Activated CD4-positive, CD25-positive, alpha-beta regulatory T cell (primary cell): ENCODE data around the gene ABCG1.
A peak's percentile ranks its signal among the peaks of the same experiment; 100 is the strongest.

Source experiments
- DNase-seq, 4 experiments: peaks; one replicate each; lab custom pipeline; 2025; lab: John Stamatoyannopoulos, UW

Gene ABCG1

GRCh38 chr21:42214081-42214750, 4.7 kb upstream of the ABCG1 start:
- DNase-seq, result no peak

DNA sequence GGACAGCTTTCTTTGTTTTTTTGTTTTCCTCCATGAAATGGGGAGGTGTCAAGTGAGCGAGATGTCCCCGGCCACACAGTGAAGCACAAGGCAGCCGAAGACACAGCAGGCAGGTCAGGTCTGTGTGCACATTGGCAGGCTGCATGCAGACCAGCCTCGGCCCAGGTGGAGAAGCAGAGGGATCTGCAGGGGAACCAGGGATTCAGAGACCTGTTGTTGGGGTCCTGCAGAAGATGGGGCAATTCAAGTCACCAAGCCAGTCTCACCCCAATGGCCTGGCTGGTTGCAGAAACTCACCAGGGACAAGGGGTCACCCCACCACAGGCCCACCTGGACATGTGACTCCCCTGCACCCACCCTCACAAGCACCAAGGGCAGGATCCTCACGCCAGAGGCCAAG, 4.0 kb upstream of the ABCG1 start:
- no peak for DNase-seq

DNA sequence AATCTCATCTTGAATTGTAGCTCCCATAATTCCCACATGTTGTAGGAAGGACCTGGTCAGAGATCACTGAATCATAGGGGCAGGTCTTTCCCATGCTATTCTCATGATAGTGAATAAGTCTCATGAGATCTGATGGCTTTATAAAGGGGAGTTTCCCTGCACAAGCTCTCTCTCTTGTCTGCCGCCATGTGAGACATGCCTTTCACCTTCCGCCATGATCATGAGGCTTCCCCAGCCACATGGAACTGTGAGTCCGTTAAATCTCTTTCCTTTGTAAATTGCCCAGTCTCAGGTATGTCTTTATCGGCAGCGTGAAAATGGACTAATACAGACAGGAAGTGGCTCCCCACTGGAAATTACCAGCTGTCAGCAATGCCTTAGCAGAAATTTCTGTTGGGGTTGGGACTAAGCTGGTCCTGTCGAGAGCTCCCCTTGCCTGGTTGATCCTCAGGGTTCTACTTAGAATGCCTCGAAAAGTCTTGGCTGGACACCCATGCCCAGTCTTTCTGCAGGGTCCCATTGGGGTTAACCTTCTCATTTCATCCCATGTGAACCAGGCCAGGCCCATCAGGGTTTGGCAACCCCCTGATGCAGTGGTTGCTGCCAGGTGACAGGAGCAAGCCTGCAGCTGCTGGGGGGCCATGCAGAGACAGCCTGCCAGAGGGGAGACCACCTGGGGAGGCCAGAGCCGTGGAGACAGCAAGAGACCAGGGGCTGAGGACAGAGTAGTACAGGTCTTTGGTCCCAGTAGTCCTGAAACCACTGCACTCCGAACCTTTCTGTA, 2.8 kb upstream of the ABCG1 start:
- DNase-seq, result no peak

DNA sequence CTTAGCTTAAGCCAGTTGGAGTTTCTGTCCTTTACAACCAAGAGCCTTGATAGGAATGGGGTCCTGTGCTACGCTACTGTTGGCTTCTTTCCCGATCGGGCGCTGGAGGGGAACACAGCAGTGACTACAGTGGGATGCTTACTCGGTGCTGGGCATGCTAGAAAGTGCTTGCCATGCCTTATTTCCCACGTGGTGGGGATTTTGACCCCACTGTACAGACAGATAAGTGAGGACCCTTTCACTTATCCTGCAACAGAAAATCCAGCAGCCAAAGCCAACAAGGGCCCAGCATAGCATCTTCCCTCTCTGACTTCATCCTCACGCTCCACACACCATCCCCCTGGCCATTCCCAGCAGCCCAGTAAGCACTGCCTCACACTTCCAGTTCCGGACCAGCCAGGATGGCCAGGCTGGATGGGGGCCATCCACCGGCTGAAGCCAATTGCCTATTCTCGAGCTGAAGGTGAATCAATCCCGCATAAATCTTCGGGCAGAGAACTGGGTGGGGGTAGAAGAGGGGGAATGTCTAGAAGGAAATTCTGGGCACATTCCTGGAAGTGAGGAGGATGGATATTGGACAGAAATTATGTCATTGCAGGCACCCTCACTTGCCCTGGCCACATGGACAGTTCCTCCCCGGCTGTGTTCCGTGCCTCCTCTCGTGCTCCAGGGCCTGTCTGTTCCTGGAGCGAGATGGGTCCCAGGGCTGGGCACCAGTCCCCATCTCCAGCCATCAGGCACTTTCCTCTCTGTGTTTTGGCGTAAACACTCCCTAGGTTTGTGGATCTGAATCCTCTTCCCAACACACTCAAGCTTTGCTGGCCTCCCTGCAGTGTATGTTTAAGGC, 2.0 kb upstream of the ABCG1 start:
- no peak for DNase-seq

DNA sequence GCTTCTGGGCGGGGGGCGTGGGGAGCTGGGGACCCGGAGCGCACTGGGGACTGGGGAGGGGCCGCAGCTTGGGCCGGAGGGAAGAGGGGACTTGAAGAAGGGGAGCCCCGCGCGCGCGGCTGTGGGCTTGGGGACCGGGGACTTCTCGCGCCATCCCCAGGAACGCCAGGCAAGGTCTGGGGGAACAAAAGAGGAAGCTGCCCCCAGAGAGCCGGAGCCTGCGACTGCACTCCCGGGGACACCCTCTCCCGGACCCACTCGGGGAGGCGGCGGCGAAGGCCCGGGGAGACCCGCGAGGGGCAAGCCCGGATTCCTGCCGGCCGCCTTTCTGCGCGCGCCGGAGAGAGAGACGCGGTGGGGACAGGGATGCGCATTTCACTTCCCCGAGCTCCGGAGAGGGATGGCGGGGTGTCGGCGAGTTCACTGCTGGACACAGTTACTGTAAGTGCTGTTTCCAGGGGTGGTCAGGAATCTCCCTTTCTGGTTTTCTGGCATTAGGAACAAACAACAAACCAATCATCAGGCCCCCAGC, 732 bp downstream of the ABCG1 start:
- DNase-seq, result no peak

- DNase-seq, result peak in 2 of 4 experiments; percentile 46 to 59
Observed at GRCh38 chr21:42220138-42220701, 1.3 kb downstream of the ABCG1 start.

DNA sequence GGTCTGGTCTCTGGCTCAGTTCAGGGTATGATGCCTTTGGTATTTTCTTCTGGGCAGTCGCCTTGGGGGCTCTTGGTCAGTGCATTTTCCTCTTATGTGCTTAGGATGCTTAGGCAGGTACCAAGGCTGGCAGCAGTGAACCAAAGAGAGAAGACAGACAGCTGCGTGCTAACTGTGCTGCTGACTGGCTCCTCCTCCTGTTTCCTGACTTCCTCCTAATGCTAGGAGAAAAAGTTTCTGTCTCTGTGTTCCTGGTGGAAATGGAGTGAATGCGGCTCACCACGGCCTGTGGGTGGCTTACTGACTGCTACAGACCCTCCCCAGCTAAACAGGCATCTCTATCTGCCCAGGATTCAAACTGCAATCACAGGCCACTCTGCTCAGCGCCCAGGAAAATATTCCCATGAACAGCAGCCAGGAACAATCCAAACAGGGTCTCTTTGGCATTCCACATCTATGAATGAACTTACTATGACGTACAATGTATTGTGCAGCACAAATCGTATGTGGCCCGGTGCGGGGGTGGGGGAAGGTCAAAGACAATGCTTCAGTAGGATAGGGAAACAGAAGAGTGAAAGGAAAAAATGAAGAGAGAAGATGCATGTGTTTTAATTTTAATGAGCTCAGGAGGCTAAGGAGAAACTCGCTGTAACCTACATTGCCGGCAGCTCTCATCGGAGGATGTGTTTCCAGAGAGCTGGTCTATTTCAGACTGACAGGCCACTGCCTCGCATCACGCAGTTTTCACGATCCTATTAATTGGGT, 2.8 kb downstream of the ABCG1 start:
- no peak for DNase-seq

- DNase-seq, result no peak
Observed at GRCh38 chr21:42222386-42222785, 3.4 kb downstream of the ABCG1 start.

DNA sequence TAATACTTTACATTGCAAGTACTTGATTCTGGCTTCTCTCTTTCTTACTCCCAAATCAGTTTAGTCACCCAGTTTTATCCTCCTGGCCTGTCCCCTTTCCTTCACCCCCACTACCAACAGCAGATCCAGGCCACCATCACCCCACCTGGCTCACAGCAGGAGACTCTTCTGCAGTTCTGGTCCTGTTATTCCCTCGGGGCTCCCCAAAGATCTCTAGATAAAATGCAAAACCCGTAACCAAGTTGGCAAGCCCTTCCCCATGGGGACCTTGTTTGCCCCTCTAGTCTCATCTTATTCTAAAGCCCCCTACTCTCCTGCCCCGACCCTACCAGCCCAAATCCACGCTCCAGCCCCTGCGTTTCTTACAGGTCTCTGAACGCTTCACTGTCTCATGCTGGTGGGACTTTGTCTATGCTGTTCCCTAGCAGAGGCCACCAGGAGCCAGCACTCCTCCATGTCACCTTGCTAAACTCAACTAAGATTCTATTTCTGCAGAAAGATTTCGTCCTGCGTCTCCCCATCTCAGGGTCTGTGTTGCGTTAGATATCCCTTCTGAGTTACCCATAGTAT, 4.0 kb downstream of the ABCG1 start:
- DNase-seq, result no peak

DNA sequence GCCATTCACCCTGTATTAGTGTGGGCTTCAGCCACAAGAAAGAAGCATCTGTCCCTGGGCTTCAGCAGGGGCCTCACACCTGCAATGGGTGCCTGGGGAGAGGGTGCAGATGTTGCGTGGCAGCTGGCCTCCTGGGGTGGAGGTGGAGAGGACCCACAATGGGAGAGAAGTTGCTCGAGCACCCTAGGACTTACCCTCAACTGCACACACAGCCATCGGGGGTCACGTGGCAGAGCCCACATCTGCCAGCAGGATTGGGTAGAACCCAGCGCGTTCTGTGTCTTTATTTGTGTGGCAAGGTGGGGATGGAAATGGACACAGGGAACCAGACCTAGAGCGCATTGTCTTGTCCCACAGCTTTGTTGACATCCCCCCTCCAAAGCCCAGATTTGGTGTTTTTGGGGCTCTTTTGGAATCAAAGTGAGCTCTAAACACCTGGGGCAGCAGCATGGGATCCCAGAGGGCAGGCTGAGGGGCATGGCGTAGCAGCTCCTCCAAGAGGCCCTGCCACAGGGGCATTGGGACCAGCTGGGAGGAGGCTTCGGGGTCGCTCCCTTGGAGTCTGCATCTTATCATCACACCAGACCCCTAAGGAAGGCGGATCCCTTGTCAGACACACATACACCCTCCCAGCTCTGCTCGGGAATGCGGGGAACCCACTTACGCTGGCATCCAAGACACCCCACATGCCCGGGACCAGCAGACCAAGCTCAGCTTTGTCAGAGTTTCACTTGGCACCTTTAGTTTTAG, 5.1 kb downstream of the ABCG1 start:
- DNase-seq, result no peak

GRCh38 chr21:42225042-42225441, 6.1 kb downstream of the ABCG1 start:
- DNase-seq, result no peak

- no peak for DNase-seq
Observed at GRCh38 chr21:42225571-42226155, 6.7 kb downstream of the ABCG1 start.

GRCh38 chr21:42226626-42227025, 7.7 kb downstream of the ABCG1 start:
- no peak for DNase-seq

- DNase-seq, result peak; percentile 40 to 83 (median 68)
Observed at GRCh38 chr21:42227909-42228708, 9.2 kb downstream of the ABCG1 start.

DNA sequence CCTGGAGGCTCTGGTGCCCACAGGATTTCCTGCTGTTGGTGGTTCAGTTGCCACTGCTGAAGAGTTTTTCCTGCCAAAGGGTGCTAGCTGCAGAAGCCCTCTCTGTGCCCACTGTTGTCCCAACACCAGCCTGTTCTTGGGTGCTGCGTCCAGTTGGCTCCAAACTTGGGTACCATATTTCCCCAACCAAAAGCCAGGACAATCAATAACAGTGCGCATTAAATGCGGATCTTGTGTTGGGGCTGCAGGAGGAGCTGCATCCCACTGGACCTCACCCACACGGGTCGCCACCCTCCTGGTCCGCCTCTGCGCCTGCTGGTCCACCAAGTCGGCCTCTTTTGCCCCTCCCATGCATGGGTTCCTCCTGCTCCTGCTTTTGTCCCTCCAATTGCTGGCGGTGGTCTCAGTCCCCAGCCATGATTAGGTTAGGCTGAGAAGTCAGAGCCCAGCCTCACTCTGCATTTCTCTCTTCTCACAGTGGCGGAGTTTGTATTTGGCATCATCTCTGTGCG, 9.8 kb downstream of the ABCG1 start:
- no peak for DNase-seq

- no peak for DNase-seq
Observed at GRCh38 chr21:42229676-42230075, 10.7 kb downstream of the ABCG1 start.

- no peak for DNase-seq
Observed at GRCh38 chr21:42230178-42230577, 11.2 kb downstream of the ABCG1 start.

DNA sequence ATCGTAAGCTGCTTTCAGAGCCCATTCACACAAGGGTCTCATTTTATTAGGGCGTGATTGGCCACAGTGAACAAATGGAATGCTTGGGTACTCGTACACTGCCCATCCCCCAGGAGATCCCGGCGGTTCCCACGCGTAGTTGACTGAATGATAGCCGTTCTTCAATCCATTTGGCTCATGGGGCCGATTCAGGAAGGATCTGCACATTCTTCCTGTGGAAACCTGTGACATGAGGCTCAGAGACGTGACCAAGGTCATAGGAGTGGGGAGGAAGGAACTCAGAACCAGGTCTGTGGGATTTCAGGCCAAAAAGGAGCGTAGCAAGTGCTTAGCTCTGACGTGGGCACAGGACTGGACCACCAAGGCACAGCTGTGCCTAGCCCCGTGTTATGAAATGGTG, 11.7 kb downstream of the ABCG1 start:
- no peak for DNase-seq

GRCh38 chr21:42231756-42232155, 12.8 kb downstream of the ABCG1 start:
- DNase-seq, result no peak
